Measurements from ENCODE around the gene CACNA1C. TPM values are rescaled to one million over a fixed set of nuclear protein-coding genes. Genes with fewer than 3 reads are reported as not detected.

CACNA1C gene
- total and polyA plus RNA-seq, 2 donors from 2014 or later: 1.6 to 17.4 TPM

DNA sequence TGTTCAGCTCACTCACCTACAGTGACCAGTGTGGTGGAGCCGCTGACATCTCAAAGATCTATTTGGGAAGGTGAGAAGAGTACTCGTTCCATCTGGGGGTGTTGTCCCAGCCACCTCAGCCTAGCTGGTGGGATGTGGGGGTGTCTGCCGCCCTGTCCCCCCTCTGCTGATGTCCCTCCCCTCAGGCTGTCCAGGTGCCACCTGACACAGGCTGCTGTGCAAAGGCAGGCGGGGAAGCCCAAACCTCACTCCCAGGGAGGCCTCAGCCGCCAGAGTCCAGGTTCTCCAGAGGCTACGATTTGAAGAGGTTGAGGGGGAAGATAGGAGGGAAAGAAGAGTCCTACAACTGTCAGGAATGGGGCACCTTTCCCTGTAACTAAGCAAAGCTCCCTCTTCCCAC lies 690.7 kb downstream of the CACNA1C start:
- TF ChIP-seq, protein P1, sequence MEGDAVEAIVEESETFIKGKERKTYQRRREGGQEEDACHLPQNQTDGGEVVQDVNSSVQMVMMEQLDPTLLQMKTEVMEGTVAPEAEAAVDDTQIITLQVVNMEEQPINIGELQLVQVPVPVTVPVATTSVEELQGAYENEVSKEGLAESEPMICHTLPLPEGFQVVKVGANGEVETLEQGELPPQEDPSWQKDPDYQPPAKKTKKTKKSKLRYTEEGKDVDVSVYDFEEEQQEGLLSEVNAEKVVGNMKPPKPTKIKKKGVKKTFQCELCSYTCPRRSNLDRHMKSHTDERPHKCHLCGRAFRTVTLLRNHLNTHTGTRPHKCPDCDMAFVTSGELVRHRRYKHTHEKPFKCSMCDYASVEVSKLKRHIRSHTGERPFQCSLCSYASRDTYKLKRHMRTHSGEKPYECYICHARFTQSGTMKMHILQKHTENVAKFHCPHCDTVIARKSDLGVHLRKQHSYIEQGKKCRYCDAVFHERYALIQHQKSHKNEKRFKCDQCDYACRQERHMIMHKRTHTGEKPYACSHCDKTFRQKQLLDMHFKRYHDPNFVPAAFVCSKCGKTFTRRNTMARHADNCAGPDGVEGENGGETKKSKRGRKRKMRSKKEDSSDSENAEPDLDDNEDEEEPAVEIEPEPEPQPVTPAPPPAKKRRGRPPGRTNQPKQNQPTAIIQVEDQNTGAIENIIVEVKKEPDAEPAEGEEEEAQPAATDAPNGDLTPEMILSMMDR (IDR thresholded peaks at IDR 0.05; ENCODE audit: borderline replicate concordance, extremely low read depth, insufficient read depth): no peak
- Histone ChIP-seq H3K9me3 (ENCODE audit: control insufficient read depth in 2 of 3, insufficient read depth in 1 of 3, low read length in 3 of 3) (no peaks in the 10 kb centered on the region), H3K4me1 (ENCODE audit: control insufficient read depth in 2 of 3, insufficient read depth in 2 of 3, low read depth in 1 of 3, low read length in 3 of 3) (no peaks in the 10 kb centered on the region), H3K36me3 (ENCODE audit: control insufficient read depth in 2 of 3, insufficient read depth in 3 of 3, low read length in 3 of 3) (no peaks in the 10 kb centered on the region), H3K4me3 (ENCODE audit: low read length in 3 of 3) (no peak overlapping the region), H3K27me3 (ENCODE audit: control insufficient read depth, insufficient read depth, low read length) (no peaks in the 10 kb centered on the region), H3K9ac (ENCODE audit: low read length in 3 of 3) (no peak overlapping the region), H3K27ac (ENCODE audit: low read depth in 2 of 2, low read length in 2 of 2) (no peak overlapping the region)
- intact Hi-C loops (cut with DNase I): no loop called here
- DNase-seq (no peak), FAIRE-seq (no peak)

GRCh38 chr12:2745655-2746054 lies 692.9 kb downstream of the CACNA1C start:
- H3K4me1 ChIP-seq (ENCODE audit: control insufficient read depth in 2 of 3, insufficient read depth in 2 of 3, low read depth in 1 of 3, low read length in 3 of 3): no peaks in the 10 kb centered on the region
- TF ChIP-seq, protein P1 (IDR thresholded peaks at IDR 0.05; ENCODE audit: borderline replicate concordance, extremely low read depth, insufficient read depth): no peak
- no peaks in the 10 kb centered on the region for H3K9me3 ChIP-seq (ENCODE audit: control insufficient read depth in 2 of 3, insufficient read depth in 1 of 3, low read length in 3 of 3)
- intact Hi-C loops (cut with DNase I): no loop called here
- H3K4me3 ChIP-seq (ENCODE audit: low read length in 3 of 3): no peak overlapping the region
- no peak overlapping the region for H3K9ac ChIP-seq (ENCODE audit: low read length in 3 of 3)
- FAIRE-seq: no peak
- H3K36me3 ChIP-seq (ENCODE audit: control insufficient read depth in 2 of 3, insufficient read depth in 3 of 3, low read length in 3 of 3): no peaks in the 10 kb centered on the region
- no peak for DNase-seq
- no peaks in the 10 kb centered on the region for H3K27me3 ChIP-seq (ENCODE audit: control insufficient read depth, insufficient read depth, low read length)
- H3K27ac ChIP-seq (ENCODE audit: low read depth in 2 of 2, low read length in 2 of 2): no peak overlapping the region

Other genes with a start within 250 kb of the CACNA1C start
- gene LRTM2, start 232.4 kb upstream of the CACNA1C start, total RNA-seq: not detected
- gene LRTM2, start 232.4 kb upstream of the CACNA1C start, polyA plus RNA-seq (ENCODE audit: insufficient read depth, low read depth, low replicate concordance): not detected
- gene CACNA2D4, start 134.3 kb upstream of the CACNA1C start, total RNA-seq: 7.3 TPM
- gene CACNA2D4, start 134.3 kb upstream of the CACNA1C start, polyA plus RNA-seq (ENCODE audit: insufficient read depth, low read depth, low replicate concordance): 2.5 TPM
- 15.0 TPM for gene DCP1B, start 48.5 kb upstream of the CACNA1C start, total RNA-seq
- gene DCP1B, start 48.5 kb upstream of the CACNA1C start, polyA plus RNA-seq (ENCODE audit: insufficient read depth, low read depth, low replicate concordance): 11.3 TPM